ENCODE results near the gene HOXC9.

Gene HOXC9

DNA sequence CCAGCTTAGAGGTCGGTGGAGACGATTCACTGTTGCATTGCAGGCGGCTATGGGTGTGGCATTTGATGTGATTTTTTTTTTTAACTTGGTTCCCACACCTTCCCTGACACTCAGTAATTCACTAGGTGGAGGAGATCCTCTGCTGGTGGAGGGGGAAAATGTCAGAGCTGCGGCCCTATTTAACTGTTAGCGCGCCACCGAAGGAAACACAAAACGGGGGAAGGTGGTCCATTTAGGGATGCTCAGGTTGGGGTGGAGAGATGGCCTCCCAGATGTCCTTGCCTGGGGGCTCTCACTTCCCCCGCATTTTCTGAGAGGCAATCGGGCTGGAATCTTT, 49.6 kb upstream of the HOXC9 start:
- no peaks in the 10 kb centered on the region for H3K9me3 ChIP-seq (ENCODE audit: control insufficient read depth, insufficient read depth, low read depth, low read length)
- H3K36me3 ChIP-seq (ENCODE audit: control insufficient read depth in 2 of 2, insufficient read depth in 1 of 2, low read length in 2 of 2): peaks cover 0 to 9% of the 10 kb centered on the region in 2 experiments; a peak in 1 of 3 replicates
- ChIA-PET POLR2A (no interaction called here), CTCF (interaction anchor here (1.0 kb wide), 1 partner anchor 10 kb away, joined by 4 read pairs; no protein-coding TSS in a partner anchor)
- H3K4me1 ChIP-seq (ENCODE audit: control insufficient read depth, insufficient read depth, low read length): peaks cover 5% of the 10 kb centered on the region; the same call in 1 of the 2 replicates
- H3K27ac ChIP-seq (ENCODE audit: extremely low read depth, low read depth, low read length): no peak overlapping the region
- no peak for TF ChIP-seq ZNF248 (tag by site-specific recombination; IDR thresholded peaks at IDR 0.05)
- TF ChIP-seq, protein P1, sequence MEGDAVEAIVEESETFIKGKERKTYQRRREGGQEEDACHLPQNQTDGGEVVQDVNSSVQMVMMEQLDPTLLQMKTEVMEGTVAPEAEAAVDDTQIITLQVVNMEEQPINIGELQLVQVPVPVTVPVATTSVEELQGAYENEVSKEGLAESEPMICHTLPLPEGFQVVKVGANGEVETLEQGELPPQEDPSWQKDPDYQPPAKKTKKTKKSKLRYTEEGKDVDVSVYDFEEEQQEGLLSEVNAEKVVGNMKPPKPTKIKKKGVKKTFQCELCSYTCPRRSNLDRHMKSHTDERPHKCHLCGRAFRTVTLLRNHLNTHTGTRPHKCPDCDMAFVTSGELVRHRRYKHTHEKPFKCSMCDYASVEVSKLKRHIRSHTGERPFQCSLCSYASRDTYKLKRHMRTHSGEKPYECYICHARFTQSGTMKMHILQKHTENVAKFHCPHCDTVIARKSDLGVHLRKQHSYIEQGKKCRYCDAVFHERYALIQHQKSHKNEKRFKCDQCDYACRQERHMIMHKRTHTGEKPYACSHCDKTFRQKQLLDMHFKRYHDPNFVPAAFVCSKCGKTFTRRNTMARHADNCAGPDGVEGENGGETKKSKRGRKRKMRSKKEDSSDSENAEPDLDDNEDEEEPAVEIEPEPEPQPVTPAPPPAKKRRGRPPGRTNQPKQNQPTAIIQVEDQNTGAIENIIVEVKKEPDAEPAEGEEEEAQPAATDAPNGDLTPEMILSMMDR (tag by site-specific recombination; IDR thresholded peaks at IDR 0.05): 0 out of 2 replicates have a peak, but pooled peaks have one; percentile 10
- H3K4me3 ChIP-seq (ENCODE audit: low read depth, low read length): no peak overlapping the region

DNA sequence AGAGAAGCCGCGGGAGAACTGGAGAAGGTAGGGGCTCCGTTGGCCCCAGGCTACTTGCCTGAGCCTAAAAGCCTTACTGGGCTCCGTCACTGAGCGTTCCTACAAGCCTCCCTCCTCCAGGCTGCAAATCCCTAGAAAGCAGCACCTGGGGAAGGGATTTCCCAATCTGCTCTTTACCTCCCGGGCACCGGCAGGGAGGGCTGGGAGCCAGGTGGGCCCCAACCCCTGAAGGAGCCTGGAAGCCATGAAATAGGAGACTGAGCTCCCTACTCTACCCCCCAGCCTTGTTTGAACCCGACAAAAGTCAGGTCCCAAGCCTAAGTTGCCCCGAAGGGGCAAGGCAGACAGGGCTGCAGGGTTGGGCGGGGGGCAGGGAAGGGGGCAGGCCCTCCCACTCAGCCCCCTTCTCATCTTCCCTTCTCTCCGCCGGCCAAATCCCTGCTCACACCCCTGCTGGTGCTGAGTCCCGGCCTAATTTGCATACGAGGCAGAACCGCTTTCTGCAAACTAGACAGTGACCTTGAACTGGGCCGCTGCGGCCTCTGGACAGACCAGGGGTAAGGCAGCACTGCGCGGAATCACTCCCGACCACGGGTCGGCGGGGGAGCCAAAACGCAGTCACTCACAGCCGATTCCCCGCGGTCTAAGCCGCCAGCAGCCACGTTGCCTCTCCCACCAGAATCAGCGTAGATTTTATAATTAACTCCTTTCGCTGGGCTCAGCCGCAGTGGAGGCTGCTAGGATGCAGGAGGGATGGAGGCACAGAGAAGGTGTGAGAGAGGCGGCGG, 49.0 kb upstream of the HOXC9 start:
- CTCF ChIA-PET: no interaction called here

DNA sequence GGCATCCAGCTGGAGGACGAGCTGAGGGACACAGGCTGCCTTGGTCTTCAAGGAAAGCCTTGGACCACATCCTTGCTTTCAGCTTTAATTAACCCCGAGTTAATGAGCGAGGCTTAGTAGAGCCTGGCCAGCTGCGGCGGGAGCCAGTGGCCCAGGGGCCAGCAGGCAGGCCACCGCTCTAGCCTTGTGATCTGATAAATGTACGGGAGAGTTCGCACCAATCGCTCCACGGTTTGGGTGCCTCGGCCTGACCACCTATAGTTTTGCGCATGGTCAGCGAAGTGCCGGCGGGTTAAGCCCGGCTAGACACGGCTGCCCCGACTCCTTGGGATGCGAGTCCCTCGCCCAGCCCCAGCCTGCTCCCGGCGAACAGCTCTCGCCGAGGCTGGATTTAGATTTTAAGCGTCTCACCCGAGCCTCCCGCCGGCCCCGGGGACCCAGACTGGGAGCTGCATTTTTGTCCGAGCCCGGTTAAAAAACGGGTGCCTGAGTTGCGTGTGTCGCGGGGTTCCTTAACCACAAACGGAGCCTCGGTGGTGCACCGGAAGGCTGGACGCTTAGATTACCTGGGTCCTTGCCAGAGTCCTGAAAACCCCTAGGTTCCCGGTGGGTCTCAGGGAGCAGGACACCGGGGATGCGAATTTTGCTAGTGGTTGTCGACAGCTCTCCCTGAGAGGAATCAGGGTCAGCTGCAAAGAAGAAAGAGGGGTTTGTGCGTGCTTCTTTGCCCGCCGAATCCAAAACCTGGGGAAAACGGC, 48.2 kb upstream of the HOXC9 start:
- Histone ChIP-seq H3K36me3 (ENCODE audit: control insufficient read depth in 2 of 2, insufficient read depth in 1 of 2, low read length in 2 of 2) (no peaks in the 10 kb centered on the region), H3K4me1 (ENCODE audit: control insufficient read depth, insufficient read depth, low read length) (peaks cover 5% of the 10 kb centered on the region; the same call in 1 of the 2 replicates), H3K9me3 (ENCODE audit: control insufficient read depth, insufficient read depth, low read depth, low read length) (no peaks in the 10 kb centered on the region), H3K27ac (ENCODE audit: extremely low read depth, low read depth, low read length) (no peak overlapping the region), H3K4me3 (ENCODE audit: low read depth, low read length) (no peak overlapping the region)
- no peak for TF ChIP-seq ZNF555 (tag by site-specific recombination; conservative IDR thresholded peaks at IDR 0.05)
- no peak for TF ChIP-seq ZNF521 (tag by site-specific recombination; IDR thresholded peaks at IDR 0.05)
- TF ChIP-seq OVOL3 (tag by site-specific recombination; IDR thresholded peaks at IDR 0.05): no peak
- no peak for TF ChIP-seq YY1 (tag by site-specific recombination; IDR thresholded peaks at IDR 0.05)
- TF ChIP-seq PRDM1 (tag by site-specific recombination; IDR thresholded peaks at IDR 0.05): no peak
- TF ChIP-seq ZNF140 (tag by site-specific recombination; IDR thresholded peaks at IDR 0.05): no peak
- TF ChIP-seq, protein P2, sequence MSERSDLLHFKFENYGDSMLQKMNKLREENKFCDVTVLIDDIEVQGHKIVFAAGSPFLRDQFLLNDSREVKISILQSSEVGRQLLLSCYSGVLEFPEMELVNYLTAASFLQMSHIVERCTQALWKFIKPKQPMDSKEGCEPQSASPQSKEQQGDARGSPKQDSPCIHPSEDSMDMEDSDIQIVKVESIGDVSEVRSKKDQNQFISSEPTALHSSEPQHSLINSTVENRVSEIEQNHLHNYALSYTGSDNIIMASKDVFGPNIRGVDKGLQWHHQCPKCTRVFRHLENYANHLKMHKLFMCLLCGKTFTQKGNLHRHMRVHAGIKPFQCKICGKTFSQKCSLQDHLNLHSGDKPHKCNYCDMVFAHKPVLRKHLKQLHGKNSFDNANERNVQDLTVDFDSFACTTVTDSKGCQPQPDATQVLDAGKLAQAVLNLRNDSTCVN (tag by site-specific recombination; optimal IDR thresholded peaks at IDR 0.05): no peak
- no peak for TF ChIP-seq ZNF23 (tag by site-specific recombination; IDR thresholded peaks at IDR 0.05; ENCODE audit: borderline replicate concordance)
- TF ChIP-seq, protein P3, sequence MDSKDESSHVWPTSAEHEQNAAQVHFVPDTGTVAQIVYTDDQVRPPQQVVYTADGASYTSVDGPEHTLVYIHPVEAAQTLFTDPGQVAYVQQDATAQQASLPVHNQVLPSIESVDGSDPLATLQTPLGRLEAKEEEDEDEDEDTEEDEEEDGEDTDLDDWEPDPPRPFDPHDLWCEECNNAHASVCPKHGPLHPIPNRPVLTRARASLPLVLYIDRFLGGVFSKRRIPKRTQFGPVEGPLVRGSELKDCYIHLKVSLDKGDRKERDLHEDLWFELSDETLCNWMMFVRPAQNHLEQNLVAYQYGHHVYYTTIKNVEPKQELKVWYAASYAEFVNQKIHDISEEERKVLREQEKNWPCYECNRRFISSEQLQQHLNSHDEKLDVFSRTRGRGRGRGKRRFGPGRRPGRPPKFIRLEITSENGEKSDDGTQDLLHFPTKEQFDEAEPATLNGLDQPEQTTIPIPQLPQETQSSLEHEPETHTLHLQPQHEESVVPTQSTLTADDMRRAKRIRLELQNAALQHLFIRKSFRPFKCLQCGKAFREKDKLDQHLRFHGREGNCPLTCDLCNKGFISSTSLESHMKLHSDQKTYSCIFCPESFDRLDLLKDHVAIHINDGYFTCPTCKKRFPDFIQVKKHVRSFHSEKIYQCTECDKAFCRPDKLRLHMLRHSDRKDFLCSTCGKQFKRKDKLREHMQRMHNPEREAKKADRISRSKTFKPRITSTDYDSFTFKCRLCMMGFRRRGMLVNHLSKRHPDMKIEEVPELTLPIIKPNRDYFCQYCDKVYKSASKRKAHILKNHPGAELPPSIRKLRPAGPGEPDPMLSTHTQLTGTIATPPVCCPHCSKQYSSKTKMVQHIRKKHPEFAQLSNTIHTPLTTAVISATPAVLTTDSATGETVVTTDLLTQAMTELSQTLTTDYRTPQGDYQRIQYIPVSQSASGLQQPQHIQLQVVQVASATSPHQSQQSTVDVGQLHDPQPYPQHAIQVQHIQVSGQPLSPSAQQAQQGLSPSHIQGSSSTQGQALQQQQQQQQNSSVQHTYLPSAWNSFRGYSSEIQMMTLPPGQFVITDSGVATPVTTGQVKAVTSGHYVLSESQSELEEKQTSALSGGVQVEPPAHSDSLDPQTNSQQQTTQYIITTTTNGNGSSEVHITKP (tag by site-specific recombination; IDR thresholded peaks at IDR 0.05): no peak
- TF ChIP-seq BCL11A (tag by site-specific recombination; IDR thresholded peaks at IDR 0.05; ENCODE audit: low read depth): no peak
- TF ChIP-seq ZNF112 (tag by site-specific recombination; IDR thresholded peaks at IDR 0.05): no peak
- no peak for TF ChIP-seq ZNF830 (tag by site-specific recombination; IDR thresholded peaks at IDR 0.05; ENCODE audit: low read depth)
- TF ChIP-seq ZNF600 (tag by site-specific recombination; IDR thresholded peaks at IDR 0.05): no peak
- no peak for TF ChIP-seq ZNF623 (tag by site-specific recombination; IDR thresholded peaks at IDR 0.05)
- TF ChIP-seq, protein P4, sequence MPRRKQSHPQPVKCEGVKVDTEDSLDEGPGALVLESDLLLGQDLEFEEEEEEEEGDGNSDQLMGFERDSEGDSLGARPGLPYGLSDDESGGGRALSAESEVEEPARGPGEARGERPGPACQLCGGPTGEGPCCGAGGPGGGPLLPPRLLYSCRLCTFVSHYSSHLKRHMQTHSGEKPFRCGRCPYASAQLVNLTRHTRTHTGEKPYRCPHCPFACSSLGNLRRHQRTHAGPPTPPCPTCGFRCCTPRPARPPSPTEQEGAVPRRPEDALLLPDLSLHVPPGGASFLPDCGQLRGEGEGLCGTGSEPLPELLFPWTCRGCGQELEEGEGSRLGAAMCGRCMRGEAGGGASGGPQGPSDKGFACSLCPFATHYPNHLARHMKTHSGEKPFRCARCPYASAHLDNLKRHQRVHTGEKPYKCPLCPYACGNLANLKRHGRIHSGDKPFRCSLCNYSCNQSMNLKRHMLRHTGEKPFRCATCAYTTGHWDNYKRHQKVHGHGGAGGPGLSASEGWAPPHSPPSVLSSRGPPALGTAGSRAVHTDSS (tag by site-specific recombination; IDR thresholded peaks at IDR 0.05): no peak
- CTCF ChIA-PET: interaction anchor here (0.6 to 1.3 kb wide), 7 partner anchors 11 to 263 kb away, joined by 3 to 4 read pairs (median 3); no protein-coding TSS in a partner anchor
- POLR2A ChIA-PET: no interaction called here

More for the DNA sequence above, 49.0 kb upstream of the HOXC9 start:
- no peak for TF ChIP-seq TRIM28 (IDR thresholded peaks at IDR 0.05; ENCODE audit: borderline replicate concordance, low read length)
- TF ChIP-seq, protein P5, sequence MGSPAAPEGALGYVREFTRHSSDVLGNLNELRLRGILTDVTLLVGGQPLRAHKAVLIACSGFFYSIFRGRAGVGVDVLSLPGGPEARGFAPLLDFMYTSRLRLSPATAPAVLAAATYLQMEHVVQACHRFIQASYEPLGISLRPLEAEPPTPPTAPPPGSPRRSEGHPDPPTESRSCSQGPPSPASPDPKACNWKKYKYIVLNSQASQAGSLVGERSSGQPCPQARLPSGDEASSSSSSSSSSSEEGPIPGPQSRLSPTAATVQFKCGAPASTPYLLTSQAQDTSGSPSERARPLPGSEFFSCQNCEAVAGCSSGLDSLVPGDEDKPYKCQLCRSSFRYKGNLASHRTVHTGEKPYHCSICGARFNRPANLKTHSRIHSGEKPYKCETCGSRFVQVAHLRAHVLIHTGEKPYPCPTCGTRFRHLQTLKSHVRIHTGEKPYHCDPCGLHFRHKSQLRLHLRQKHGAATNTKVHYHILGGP (tag by site-specific recombination; IDR thresholded peaks at IDR 0.05): peak; percentile 57
- no peak overlapping the region for H3K27ac ChIP-seq (ENCODE audit: extremely low read depth, low read depth, low read length)
- POLR2A ChIA-PET: no interaction called here
- no peaks in the 10 kb centered on the region for H3K9me3 ChIP-seq (ENCODE audit: control insufficient read depth, insufficient read depth, low read depth, low read length)
- H3K4me1 ChIP-seq (ENCODE audit: control insufficient read depth, insufficient read depth, low read length): peaks cover 5% of the 10 kb centered on the region; the same call in 1 of the 2 replicates
- H3K4me3 ChIP-seq (ENCODE audit: low read depth, low read length): no peak overlapping the region
- peaks cover 0 to 3% of the 10 kb centered on the region in 2 experiments; a peak in 1 of 3 replicates for H3K36me3 ChIP-seq (ENCODE audit: control insufficient read depth in 2 of 2, insufficient read depth in 1 of 2, low read length in 2 of 2)

Data from HEK293 (cell line).